Neural progenitor cell (in vitro differentiated cells): ENCODE data around the gene PPP2R5D. TPM values are rescaled to one million over a fixed set of nuclear protein-coding genes. Genes with fewer than 3 reads are reported as not detected.

ENCODE experiments used
- DNase-seq: peaks from one replicate; pipeline ENCODE4 v3.0.0-alpha.2; 2016; ENCODE audit warnings: low spot score
- H2AFZ ChIP-seq: fragments of 200-600 bp; sonication (generic); replicated peaks from 2 replicates; pipeline ENCODE4 v1.6.1; 2016; ENCODE audit warnings: antibody characterized with exemption
- H3F3A ChIP-seq: fragments of 200-600 bp; sonication (generic); 2 replicates; pipeline ENCODE4 v1.6.1; 2016; ENCODE audit warnings: antibody characterized with exemption, low read depth
- H3K27ac ChIP-seq: fragments of 200-600 bp; sonication (generic); 2 replicates; pipeline ENCODE4 v1.5.1; 2016; ENCODE audit warnings: mild to moderate bottlenecking
- H3K27me3 ChIP-seq: fragments of 200-600 bp; sonication (generic); 2 replicates; pipeline ENCODE4 v1.6.1; 2016; ENCODE audit warnings: mild to moderate bottlenecking, moderate library complexity
- H3K36me3 ChIP-seq: fragments of 200-600 bp; sonication (generic); 2 replicates; pipeline ENCODE4 v1.5.1; 2016
- H3K4me1 ChIP-seq: fragments of 200-600 bp; sonication (generic); 2 replicates; pipeline ENCODE4 v1.6.1; 2016; ENCODE audit warnings: mixed run types
- H3K4me2 ChIP-seq: fragments of 200-600 bp; sonication (generic); 2 replicates; pipeline ENCODE4 v1.6.1; 2016
- H3K4me3 ChIP-seq: fragments of 200-600 bp; sonication (generic); 2 replicates; pipeline ENCODE4 v1.5.1; 2016
- H3K79me2 ChIP-seq: fragments of 200-600 bp; sonication (generic); 2 replicates; pipeline ENCODE4 v1.6.1; 2016; ENCODE audit warnings: low read depth
- H3K9ac ChIP-seq: fragments of 200-600 bp; sonication (generic); 2 replicates; pipeline ENCODE4 v1.6.1; 2016
- H3K9me3 ChIP-seq: fragments of 200-600 bp; sonication (generic); 2 replicates; pipeline ENCODE4 v1.5.1; 2016; ENCODE audit warnings: low read depth
- H4K20me1 ChIP-seq: fragments of 200-600 bp; sonication (generic); 2 replicates; pipeline ENCODE4 v1.6.1; 2016; ENCODE audit warnings: low read depth
- H3K27ac Mint-ChIP-seq: 3 replicates; pipeline ENCODE4 v1.8.0; 2021; ENCODE audit warnings: mixed read lengths
- H3K27me3 Mint-ChIP-seq: 2 replicates; pipeline ENCODE4 v1.8.0; 2022; ENCODE audit warnings: low read depth, mild to moderate bottlenecking, inconsistent platforms, moderate library complexity, mixed read lengths; ENCODE audit not compliant: insufficient read depth
- H3K36me3 Mint-ChIP-seq: 3 replicates; pipeline ENCODE4 v1.8.0; 2021; ENCODE audit warnings: mixed read lengths
- H3K4me1 Mint-ChIP-seq: 3 replicates; pipeline ENCODE4 v1.8.0; 2021; ENCODE audit warnings: mixed read lengths
- H3K4me3 Mint-ChIP-seq: 3 replicates; pipeline ENCODE4 v1.8.0; 2021; ENCODE audit warnings: mild to moderate bottlenecking, moderate library complexity, mixed read lengths
- H3K9me3 Mint-ChIP-seq: 3 replicates; pipeline ENCODE4 v1.8.0; 2020; ENCODE audit warnings: mixed read lengths
- EZH2 ChIP-seq: fragments of 200-600 bp; sonication (generic); IDR thresholded peaks from 2 replicates; pipeline ENCODE4 v1.6.1; 2017; ENCODE audit warnings: antibody characterized with exemption, mild to moderate bottlenecking, moderate library complexity
- EZH2phosphoT487 ChIP-seq: fragments of 200-600 bp; sonication (generic); IDR thresholded peaks from 2 replicates; pipeline ENCODE4 v1.6.1; 2017; ENCODE audit warnings: antibody characterized with exemption
- total RNA-seq: library from RNA; depleted of rRNA; stranded (reverse); fragments of >200 nt; gene quantifications from 2 replicates; pipeline ENCODE4 v1.2.3, GENCODE V29; 2015; ENCODE audit warnings: low replicate concordance
- TF ChIP-seq, protein P1 (sequence below): fragments of 200-600 bp; sonication (generic); IDR thresholded peaks from 2 replicates; pipeline ENCODE4 v1.5.1; 2017; ENCODE audit warnings: antibody characterized with exemption, mild to moderate bottlenecking

Gene PPP2R5D
- total RNA-seq, 1 donor from 2014 or later = 75.0 TPM

DNA sequence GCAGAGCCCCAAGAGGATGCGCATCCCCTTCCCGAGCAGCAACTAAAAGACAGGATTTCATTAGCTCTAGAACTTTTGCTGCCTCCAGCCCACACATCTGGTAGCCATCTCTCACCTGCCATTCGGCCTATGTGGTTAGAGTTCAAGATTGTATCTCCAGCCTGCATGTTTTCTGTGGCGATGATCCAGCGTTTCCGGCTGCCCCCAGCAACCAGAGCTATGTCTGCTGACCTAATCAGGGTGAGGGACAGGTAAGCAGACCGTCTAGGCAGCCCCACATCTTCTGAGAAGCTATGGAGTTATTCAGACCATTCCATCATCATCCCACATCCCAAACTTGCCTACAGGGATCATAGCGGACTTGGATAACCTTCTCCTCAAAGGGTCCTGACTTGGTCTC lies 71.6 kb downstream of the PPP2R5D start:
- no peak for DNase-seq
- H3K4me2 ChIP-seq = no peak overlapping the region
- Mint-ChIP-seq H3K27ac (no peak overlapping the region), H3K9me3 (no peaks in the 10 kb centered on the region), H3K4me3 (peak overlapping the region; percentile 60), H3K27me3 (peaks cover 6% of the 10 kb centered on the region), H3K36me3 (peaks cover 13% of the 10 kb centered on the region), H3K4me1 (peaks cover 49% of the 10 kb centered on the region)
- no peaks in the 10 kb centered on the region for H4K20me1 ChIP-seq
- peaks cover 15% of the 10 kb centered on the region for H3K4me1 ChIP-seq
- peaks cover 21% of the 10 kb centered on the region for H3F3A ChIP-seq
- H2AFZ ChIP-seq = no peak overlapping the region
- no peaks in the 10 kb centered on the region for H3K27me3 ChIP-seq
- H3K79me2 ChIP-seq = peaks cover 44% of the 10 kb centered on the region
- H3K36me3 ChIP-seq = no peaks in the 10 kb centered on the region
- H3K9ac ChIP-seq = no peak overlapping the region
- TF ChIP-seq, protein P1, sequence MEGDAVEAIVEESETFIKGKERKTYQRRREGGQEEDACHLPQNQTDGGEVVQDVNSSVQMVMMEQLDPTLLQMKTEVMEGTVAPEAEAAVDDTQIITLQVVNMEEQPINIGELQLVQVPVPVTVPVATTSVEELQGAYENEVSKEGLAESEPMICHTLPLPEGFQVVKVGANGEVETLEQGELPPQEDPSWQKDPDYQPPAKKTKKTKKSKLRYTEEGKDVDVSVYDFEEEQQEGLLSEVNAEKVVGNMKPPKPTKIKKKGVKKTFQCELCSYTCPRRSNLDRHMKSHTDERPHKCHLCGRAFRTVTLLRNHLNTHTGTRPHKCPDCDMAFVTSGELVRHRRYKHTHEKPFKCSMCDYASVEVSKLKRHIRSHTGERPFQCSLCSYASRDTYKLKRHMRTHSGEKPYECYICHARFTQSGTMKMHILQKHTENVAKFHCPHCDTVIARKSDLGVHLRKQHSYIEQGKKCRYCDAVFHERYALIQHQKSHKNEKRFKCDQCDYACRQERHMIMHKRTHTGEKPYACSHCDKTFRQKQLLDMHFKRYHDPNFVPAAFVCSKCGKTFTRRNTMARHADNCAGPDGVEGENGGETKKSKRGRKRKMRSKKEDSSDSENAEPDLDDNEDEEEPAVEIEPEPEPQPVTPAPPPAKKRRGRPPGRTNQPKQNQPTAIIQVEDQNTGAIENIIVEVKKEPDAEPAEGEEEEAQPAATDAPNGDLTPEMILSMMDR = no peak
- no peak for TF ChIP-seq EZH2
- no peak for TF ChIP-seq EZH2phosphoT487
- H3K4me3 ChIP-seq = no peak overlapping the region
- H3K27ac ChIP-seq = no peak overlapping the region
- no peaks in the 10 kb centered on the region for H3K9me3 ChIP-seq

DNA sequence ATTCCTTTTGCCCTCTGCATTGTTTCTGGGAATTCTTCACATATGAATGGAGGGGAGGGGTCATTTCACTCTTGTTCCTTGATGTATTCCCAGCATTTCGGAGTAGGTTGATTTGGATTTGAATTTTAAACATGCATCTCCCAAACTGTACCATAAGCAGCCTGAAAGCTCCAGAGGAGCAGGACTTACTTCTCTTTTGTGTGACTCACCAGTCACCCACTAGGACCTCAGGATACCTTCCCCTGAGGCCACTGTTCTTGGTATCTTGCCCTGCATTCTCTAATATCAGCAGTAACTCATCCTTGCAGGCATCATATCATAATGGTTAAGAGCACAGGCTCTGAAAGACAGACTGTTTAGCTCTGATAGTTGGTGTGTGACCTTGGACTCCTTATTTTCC lies 74.2 kb downstream of the PPP2R5D start:
- H3K27me3 Mint-ChIP-seq = peaks cover 2% of the 10 kb centered on the region
- Histone ChIP-seq H4K20me1 (no peaks in the 10 kb centered on the region), H3K79me2 (peaks cover 27% of the 10 kb centered on the region), H3F3A (peaks cover 21% of the 10 kb centered on the region), H3K27ac (no peak overlapping the region), H3K9ac (peak overlapping the region; percentile 88), H3K36me3 (no peaks in the 10 kb centered on the region), H3K4me3 (peak overlapping the region; percentile 98), H3K4me1 (peaks cover 15% of the 10 kb centered on the region), H3K9me3 (no peaks in the 10 kb centered on the region), H2AFZ (no peak overlapping the region), H3K4me2 (peak overlapping the region; percentile 100), H3K27me3 (no peaks in the 10 kb centered on the region)
- H3K4me3 Mint-ChIP-seq = peak overlapping the region; percentile 97
- no peaks in the 10 kb centered on the region for H3K9me3 Mint-ChIP-seq
- TF ChIP-seq EZH2 = no peak
- TF ChIP-seq, protein P1 = no peak
- no peak for TF ChIP-seq EZH2phosphoT487
- peaks cover 35% of the 10 kb centered on the region for H3K4me1 Mint-ChIP-seq
- H3K36me3 Mint-ChIP-seq = peaks cover 9% of the 10 kb centered on the region
- no peak for DNase-seq
- no peak overlapping the region for H3K27ac Mint-ChIP-seq

DNA sequence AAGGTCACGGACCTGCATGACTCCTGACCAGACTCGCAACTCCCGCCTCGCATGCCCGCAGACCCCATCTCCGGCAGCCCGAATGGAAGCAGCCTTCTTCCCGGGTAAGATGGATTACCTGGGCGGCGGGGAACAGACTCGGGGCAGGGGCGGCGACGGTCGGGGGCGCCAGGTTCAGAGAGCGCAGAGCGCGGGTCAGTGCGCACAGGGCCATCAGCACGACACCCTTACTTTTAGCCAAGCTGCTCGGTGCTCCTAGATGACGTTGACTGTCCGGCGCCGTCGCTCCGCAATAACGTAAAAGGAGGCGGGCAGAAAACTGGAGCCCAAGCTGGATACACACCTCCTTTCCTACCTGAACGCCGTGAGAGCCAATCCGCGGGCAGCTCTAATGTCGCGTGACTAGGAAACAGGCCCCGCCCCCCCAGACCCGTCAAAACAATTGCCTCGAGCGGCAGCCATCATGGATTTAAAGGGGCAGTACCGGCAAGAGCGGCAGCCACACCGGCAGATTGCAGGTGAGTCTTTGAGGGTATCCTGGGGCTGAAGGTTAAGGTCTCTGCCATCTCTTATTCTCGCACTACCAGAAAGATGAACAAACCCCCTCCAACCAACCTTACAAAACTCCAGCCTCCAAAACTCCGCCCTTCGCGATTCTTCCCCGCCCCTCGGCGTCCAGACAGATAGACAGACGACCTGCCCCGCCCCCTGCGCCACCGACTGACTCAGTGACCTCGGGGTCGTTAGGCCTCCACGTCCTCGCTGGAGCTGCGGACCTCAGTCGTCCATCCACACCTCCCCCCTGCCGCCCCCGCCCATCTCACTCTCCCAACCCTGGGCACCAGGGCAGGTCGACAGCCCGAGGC lies 75.0 kb downstream of the PPP2R5D start, which contains the start of the genes KLC4 and MRPL2:
Gene KLC4 (plus strand): TSS at position 464 of the 866 bp plus-strand sequence. CDS start 1,705 bp downstream, outside the sequence.
Gene MRPL2 (minus strand): TSS at position 267 of the 866 bp plus-strand sequence. CDS start 53 bp downstream, at position 214.
- Histone ChIP-seq H3F3A (peaks cover 14% of the 10 kb centered on the region), H3K79me2 (peaks cover 27% of the 10 kb centered on the region), H3K27me3 (no peaks in the 10 kb centered on the region), H3K4me2 (peak within 1 kb of the TSS; percentile 100), H3K36me3 (no peaks in the 10 kb centered on the region), H3K4me1 (peaks cover 15% of the 10 kb centered on the region), H3K9ac (peak within 1 kb of the TSS; percentile 88), H3K9me3 (no peaks in the 10 kb centered on the region), H4K20me1 (no peaks in the 10 kb centered on the region), H3K27ac (no peak within 1 kb of the TSS), H2AFZ (peak within 1 kb of the TSS; percentile 95), H3K4me3 (peak within 1 kb of the TSS; percentile 98)
- Mint-ChIP-seq H3K36me3 (peaks cover 9% of the 10 kb centered on the region), H3K27me3 (peaks cover 2% of the 10 kb centered on the region), H3K9me3 (no peaks in the 10 kb centered on the region), H3K27ac (peak within 1 kb of the TSS; percentile 100), H3K4me1 (peaks cover 29% of the 10 kb centered on the region), H3K4me3 (peak within 1 kb of the TSS; percentile 97)
- peak; percentile 99 for DNase-seq
- no peak for TF ChIP-seq EZH2
- TF ChIP-seq, protein P1 = no peak
- no peak for TF ChIP-seq EZH2phosphoT487
